Upper lobe of left lung (tissue), 4 donors: ENCODE data around the gene FKBP9.

ENCODE experiments used
- EP300 ChIP-seq, 4 donors: sonication (generic); formaldehyde crosslinking; IDR thresholded peaks; one replicate each; pipeline ENCODE4 v1.5.1; 2017; ENCODE audit warnings: antibody characterized with exemption in 4 of 4, control low read depth in 2 of 4
- POLR2A ChIP-seq, 4 donors: fragments of 450-650 bp; IDR thresholded peaks; one replicate each; pipeline ENCODE4 v1.5.1; 2016 to 2017; ENCODE audit warnings: antibody characterized with exemption in 4 of 4, mild to moderate bottlenecking in 2 of 4

DNA sequence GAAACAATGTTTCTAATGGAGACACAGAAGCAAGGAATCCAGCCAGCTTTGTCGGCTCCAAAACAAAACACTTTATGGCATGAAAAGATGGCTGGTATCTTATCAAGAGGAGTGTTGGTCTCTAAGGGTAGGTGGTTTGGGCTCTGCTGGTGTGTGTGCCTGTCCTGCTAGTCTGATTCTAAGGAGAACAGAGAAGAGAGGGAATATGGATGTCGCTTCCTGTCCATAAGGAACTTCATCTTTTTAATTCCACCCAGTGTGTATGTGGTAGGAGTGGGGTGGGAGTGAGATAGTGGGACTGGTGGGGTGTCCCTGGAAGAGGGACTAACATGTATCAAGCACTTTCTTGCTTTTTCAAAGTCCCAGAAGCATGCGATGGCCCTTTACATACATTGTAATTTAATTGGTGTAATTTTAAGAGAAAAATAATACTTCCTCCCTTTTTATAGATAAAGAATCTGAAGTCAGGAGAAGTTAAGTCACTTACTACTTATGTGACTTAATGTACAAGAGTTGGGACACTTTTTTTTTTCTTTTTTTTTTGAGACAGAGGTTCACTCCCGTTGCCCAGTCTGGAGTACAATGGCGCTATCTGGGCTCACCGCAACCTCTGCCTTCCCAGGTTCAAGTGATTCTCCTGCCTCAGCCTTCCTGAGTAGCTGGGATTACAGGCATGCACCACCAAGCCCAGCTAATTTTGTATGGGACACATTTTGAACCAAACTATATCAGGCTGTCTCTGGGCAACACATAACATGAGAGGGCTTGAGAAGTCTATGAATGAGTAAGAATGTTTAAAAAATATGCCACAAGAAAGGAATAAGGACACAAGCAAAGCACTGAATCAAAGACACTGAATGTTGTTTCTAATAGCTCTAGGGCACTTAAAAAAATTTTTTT, 86.5 kb downstream of the FKBP9 start:
- TF ChIP-seq POLR2A (IDR thresholded peaks at IDR 0.05) (no peak), EP300 (IDR thresholded peaks at IDR 0.05) (no peak)
